ENCODE measurements around the gene NMU.

GRCh38 chr4:55650483-55650882, 14.4 kb upstream of the NMU start:
- TF ChIP-seq CTCF (conservative IDR thresholded peaks at IDR 0.05) (no peak), ZFX (IDR thresholded peaks at IDR 0.05) (no peak)

Data from C4-2B (cell line).